NT2/D1 (cell line): ENCODE measurements around the gene RHBDL1.

Experiments used
- DNase-seq: peaks from one replicate; pipeline ENCODE4 v3.0.0-alpha.2; 2011; ENCODE audit warnings: low read depth, low spot score
- H3K27me3 ChIP-seq: 2 replicates; pipeline ENCODE4 v1.6.0; 2011; ENCODE audit warnings: mild to moderate bottlenecking; ENCODE audit not compliant: insufficient read length, insufficient read depth
- H3K36me3 ChIP-seq: 2 replicates; pipeline ENCODE4 v1.6.1; 2011; ENCODE audit warnings: mild to moderate bottlenecking, low read length, mixed read lengths; ENCODE audit not compliant: insufficient read depth, insufficient read length
- H3K4me1 ChIP-seq: 2 replicates; pipeline ENCODE4 v1.5.1; 2011; ENCODE audit not compliant: insufficient read depth, insufficient read length
- H3K4me3 ChIP-seq: 2 replicates; pipeline ENCODE4 v1.5.1; 2011; ENCODE audit warnings: low read depth; ENCODE audit not compliant: insufficient read length
- H3K9ac ChIP-seq: 2 replicates; pipeline ENCODE4 v1.6.0; 2011; ENCODE audit warnings: low read depth; ENCODE audit not compliant: insufficient read length
- H3K9me3 ChIP-seq: 2 replicates; pipeline ENCODE4 v1.5.1; 2011; ENCODE audit warnings: mild to moderate bottlenecking, low read length; ENCODE audit not compliant: insufficient read depth
- SUZ12 ChIP-seq: IDR thresholded peaks from 2 replicates; pipeline ENCODE4 v1.6.1; 2011; ENCODE audit not compliant: insufficient read length, insufficient read depth; ENCODE audit errors: extremely low read depth
- YY1 ChIP-seq: IDR thresholded peaks from 2 replicates; pipeline ENCODE4 v1.6.1; 2011; ENCODE audit not compliant: insufficient read length, insufficient read depth
- ZNF274 ChIP-seq: IDR thresholded peaks from 2 replicates; pipeline ENCODE4 v1.6.1; 2011; ENCODE audit warnings: mild to moderate bottlenecking, low read depth, low read length

The RHBDL1 gene

GRCh38 chr16:727291-727977 lies 52.0 kb downstream of the RHBDL1 start:
- Histone ChIP-seq H3K9me3 (no peaks in the 10 kb centered on the region; the same call in 1 of the 2 replicates), H3K4me1 (peaks cover 21% of the 10 kb centered on the region), H3K27me3 (peaks cover 6% of the 10 kb centered on the region), H3K4me3 (peak overlapping the region; percentile 91), H3K9ac (peak overlapping the region; percentile 96), H3K36me3 (peaks cover 45% of the 10 kb centered on the region)
- no peak for DNase-seq
- TF ChIP-seq ZNF274: no peak
- no peak for TF ChIP-seq YY1
- no peak for TF ChIP-seq SUZ12
